ENCODE measurements around the gene EHMT1. TPM values are rescaled to one million over a fixed set of nuclear protein-coding genes. Genes with fewer than 3 reads are reported as not detected.

The EHMT1 gene
- polyA plus RNA-seq, 3 donors = 67.8 to 78.8 (median 76.3) TPM

DNA sequence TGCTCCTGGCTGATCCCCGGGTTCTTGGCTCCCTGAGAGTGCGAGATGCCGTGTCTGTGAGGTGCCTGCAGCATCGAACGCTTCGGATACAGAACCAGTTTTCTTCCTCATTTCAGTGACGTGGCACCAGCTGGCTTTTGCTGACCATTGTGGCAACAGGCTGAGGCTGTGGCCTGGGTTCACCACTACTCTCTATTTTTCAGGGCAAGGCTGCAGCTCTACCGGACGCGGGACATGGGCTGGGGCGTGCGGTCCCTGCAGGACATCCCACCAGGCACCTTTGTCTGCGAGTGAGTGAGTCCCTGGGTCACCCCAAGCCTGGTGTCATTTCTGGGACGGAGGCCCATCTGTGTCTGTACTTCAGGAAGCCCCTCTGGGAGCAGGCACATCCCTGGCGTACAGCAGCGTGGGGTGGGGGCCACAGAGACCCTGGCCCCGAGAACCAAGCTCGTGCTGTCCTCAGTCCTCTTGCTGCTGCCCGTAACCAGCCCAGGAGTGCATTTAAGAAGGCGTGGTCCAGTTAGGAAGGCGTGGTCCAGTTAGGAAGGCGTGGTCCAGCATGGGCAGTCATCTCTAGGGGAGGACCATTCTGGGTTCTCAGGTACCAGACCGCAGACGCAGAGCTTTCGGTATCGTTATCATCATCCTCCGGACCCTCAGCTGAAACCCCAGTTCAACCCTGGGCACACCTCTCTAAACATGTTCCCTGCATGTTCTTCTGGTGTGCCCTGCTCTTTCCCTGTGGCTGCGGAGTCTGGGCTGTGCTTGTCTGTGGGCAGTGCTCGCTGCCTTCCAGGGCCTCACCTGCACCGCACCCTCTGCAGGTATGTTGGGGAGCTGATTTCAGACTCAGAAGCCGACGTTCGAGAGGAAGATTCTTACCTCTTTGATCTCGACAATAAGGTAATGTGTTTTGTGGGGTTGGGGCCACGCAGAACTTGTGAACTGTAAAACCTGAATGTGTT lies 198.7 kb downstream of the EHMT1 start:
- DNase-seq (ENCODE audit: extremely low read depth in 1 of 11, low read depth in 9 of 11, low spot score in 4 of 11) = no peak

DNA sequence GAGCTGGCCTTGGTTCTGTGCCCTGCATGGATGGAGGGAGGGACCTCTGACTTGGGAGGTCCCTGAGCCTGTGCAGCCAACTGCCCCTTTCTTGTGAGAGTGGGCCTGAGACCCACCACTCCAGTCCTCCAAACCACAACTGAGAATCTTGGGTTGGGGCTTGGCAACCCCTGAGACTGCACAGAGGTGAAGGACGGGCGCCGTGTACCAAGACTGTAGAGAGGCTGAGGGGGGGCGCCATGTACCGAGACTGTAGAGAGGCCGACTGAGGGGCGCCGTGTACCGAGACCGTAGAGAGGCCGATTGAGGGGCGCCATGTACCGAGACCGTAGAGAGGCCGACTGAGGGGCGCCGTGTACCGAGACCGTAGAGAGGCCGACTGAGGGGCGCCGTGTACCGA lies 199.5 kb downstream of the EHMT1 start:
- no peak for DNase-seq (ENCODE audit: extremely low read depth in 1 of 11, low read depth in 9 of 11, low spot score in 4 of 11)

GRCh38 chr9:137820161-137820855 lies 201.5 kb downstream of the EHMT1 start:
- DNase-seq (ENCODE audit: extremely low read depth in 1 of 11, low read depth in 9 of 11, low spot score in 4 of 11) = no peak

DNA sequence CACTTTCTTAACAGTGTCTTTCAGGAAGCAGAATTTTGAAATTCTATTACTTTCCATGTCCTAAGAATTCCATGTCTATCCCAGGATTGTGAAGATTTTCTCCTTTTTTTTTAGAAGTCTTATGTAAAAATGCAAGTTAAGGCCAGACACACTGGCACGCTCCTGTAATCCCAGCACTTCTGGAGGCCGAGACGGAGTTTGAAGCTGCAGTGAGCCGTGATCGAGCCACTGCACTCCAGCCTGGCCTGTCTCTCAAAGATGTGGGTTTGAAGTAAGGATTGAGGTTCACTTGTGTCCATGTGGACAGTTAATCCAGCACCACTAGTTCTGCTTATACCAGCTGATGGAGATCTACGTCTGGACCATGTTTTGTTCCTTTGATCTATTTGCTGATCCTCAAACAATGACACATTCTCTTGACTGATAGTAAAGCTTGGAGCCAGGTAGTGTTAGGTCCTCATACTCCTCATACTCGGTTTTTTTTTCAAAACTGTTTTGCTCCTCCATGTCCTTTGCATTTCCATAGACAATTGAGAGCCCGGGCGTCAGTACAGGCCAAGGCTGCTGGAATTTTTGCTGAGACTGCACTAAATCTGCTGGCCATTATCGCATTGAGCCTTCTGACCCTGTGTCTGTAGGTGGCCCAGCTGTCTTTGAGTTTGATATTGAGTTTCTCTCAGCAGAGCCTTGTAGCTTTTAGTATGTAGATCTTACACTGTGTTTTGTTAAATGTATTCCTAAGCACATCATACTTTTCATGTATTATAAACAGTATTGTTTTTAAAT lies 205.4 kb downstream of the EHMT1 start:
- DNase-seq (ENCODE audit: extremely low read depth in 1 of 11, low read depth in 9 of 11, low spot score in 4 of 11) = no peak

DNA sequence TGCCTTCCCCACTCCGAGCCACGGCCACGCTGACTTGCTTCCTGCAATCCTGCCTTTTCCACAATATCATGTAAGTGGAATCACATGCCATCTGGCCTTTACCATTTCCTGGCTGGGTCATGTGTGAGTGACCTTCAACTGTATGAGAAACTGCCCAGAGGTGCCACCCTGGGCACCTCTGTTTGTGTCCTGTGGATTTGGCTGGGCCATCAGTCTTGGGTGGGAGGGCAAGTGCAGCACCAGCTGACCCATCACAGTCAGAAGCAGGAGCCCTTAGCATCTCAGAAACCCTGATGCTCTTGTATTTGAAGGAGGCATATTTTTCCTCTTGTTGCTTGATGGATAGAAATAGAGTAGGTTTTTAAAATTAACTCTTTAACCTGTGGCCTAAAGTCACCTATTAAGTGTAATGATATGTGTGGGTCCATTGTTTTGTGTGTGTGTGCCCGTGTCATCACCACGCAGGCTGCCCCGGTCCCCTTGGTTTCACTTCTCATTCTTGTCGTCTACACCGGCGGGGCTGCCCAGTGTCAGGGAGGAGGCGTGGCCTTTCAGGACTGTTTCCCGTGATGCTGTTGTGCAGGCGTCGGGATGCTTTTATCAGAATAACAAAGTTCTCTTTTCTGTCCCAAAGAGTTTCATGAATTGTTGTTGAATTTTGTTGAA lies 206.7 kb downstream of the EHMT1 start:
- no peak for DNase-seq (ENCODE audit: extremely low read depth in 1 of 11, low read depth in 9 of 11, low spot score in 4 of 11)

DNA sequence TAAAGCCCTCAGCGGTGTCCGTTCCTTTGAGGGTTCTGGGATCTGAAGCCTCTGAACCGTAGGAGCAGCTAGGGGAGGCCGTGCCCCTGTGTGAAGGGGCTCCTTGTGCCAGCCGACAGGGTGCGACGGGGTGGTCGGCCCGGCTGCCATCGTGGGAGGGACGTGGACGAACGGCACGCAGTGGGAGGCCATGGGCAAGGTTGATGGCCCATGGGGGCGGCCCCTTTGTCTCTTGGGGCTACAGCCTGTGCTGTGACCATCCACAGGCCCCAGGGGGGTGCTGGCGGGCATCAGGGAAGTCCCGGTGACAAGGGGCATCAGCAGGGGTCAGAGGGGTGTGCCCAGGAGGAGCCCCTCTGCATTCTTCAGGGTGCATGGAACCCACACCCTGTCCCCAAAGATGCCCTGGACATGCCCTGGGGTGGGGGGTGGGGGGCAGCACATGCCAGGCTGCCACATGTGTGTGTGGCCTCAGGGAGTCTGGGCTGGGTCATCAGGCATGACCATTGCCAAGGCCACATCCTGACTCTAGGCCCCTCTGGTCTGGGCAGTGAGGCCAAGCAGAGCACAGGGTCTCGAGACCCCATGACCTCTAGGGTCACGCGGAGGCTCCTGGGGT lies 209.2 kb downstream of the EHMT1 start:
- no peak for DNase-seq (ENCODE audit: extremely low read depth in 1 of 11, low read depth in 9 of 11, low spot score in 4 of 11)

DNA sequence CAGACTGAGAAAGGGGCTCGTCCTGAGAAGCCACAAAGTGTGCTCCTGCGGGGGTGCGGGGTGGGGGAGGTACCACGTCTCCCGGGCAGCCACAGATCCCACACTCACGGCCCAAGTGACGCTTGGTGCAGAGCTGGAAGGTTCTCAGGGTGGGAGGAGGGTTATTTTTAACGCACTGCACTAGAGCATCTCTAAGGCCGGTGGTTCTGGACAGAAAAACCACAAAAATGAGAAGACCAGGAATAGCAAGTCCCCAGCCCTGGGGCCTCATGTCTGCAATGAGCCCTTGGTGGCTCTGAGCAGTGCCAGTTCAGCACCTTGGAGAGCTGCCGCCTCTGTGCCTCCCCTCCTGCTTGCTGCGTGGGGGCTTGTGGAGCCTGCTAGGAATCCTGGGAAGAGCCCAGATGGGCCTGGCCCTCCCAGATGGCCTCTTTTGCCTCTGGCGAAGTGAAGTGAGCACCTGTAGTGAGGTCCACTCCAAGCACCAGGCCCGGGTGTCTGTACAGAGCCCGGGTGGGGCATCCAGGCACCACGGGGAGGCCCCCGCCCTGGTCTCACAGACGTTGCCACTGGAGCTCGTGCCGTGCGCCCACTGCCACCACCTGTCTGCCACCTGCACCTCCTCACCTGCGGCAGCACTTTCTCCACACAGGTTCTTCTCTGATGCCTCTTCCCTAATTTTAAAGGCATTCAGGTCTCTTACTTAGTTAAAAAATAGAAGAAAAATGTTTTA lies 209.9 kb downstream of the EHMT1 start:
- DNase-seq (ENCODE audit: extremely low read depth in 1 of 11, low read depth in 9 of 11, low spot score in 4 of 11) = peak; percentile 4 to 59 (median 41)

- no peak for DNase-seq (ENCODE audit: extremely low read depth in 1 of 11, low read depth in 9 of 11, low spot score in 4 of 11)
Observed at GRCh38 chr9:137829260-137829996, 210.6 kb downstream of the EHMT1 start.

GRCh38 chr9:137832191-137832700 lies 213.4 kb downstream of the EHMT1 start:
- DNase-seq (ENCODE audit: extremely low read depth in 1 of 11, low read depth in 9 of 11, low spot score in 4 of 11) = no peak

- DNase-seq (ENCODE audit: extremely low read depth in 1 of 11, low read depth in 9 of 11, low spot score in 4 of 11) = no peak
Observed at GRCh38 chr9:137832830-137833590, 214.2 kb downstream of the EHMT1 start.

DNA sequence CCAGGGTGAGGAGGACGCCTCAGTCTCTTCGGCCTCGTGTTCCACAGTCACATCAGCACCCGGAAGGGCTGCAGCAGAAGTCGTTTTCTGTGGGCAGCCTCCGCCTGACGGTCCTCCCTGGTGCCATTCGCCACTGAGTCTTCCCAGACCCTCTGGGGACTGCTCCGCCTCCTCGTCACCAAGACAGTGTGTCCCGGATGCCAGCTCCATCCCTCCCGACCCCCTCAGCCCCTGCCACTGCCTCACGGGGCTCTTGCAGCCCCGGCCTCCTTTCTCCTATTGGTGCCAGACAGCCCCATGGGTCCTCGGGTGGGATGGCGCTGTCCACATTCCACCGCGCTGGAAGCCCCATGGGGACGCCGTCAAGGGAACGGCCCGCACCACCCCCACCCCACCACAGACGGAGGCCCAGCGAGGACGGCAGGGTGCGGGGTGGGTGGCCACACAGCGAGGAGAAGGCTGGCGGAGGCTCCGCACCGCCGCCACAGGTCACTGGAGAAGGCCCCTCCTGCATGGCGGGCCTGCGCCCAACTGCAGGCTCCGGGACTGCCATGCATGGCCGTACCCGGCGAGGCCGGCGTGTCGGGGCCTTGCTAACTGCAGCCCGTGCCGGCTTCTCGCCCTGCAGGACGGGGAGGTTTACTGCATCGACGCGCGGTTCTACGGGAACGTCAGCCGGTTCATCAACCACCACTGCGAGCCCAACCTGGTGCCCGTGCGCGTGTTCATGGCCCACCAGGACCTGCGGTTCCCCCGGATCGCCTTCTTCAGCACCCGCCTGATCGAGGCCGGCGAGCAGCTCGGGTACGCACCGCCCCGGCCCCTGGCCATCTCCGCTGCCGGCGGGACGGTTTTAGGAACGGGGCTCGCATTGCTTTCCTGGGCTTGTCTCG lies 215.2 kb downstream of the EHMT1 start:
- no peak for DNase-seq (ENCODE audit: extremely low read depth in 1 of 11, low read depth in 9 of 11, low spot score in 4 of 11)

- DNase-seq (ENCODE audit: extremely low read depth in 1 of 11, low read depth in 9 of 11, low spot score in 4 of 11) = no peak
Observed at GRCh38 chr9:137834846-137835546, 216.2 kb downstream of the EHMT1 start.

GRCh38 chr9:137836151-137836830 lies 217.5 kb downstream of the EHMT1 start:
- DNase-seq (ENCODE audit: extremely low read depth in 1 of 11, low read depth in 9 of 11, low spot score in 4 of 11) = no peak

GRCh38 chr9:137836831-137837241 lies 218.0 kb downstream of the EHMT1 start:
- DNase-seq (ENCODE audit: extremely low read depth in 1 of 11, low read depth in 9 of 11, low spot score in 4 of 11) = no peak

All from renal cortex interstitium (tissue), 11 donors.